ENCODE measurements around the gene PLD4.
A peak's percentile ranks its signal among the peaks of the same experiment; 100 is the strongest.
"Not testable (repeated sequence)": the region's sequence is repeated elsewhere in the genome, so short reads cannot be mapped to it uniquely, and the experiment has no call there.

Gene PLD4

GRCh38 chr14:104917993-104918392 is 6.7 kb upstream of the PLD4 start:
- Mint-ChIP-seq H3K36me3 (ENCODE audit: low read depth) (peaks cover 7% of the 10 kb centered on the region), H3K27ac (no peak overlapping the region), H3K4me1 (peaks cover 15% of the 10 kb centered on the region), H3K4me3 (no peak overlapping the region), H3K27me3 (ENCODE audit: low read depth, poor library complexity) (peaks cover 31% of the 10 kb centered on the region), H3K9me3 (peaks cover 35% of the 10 kb centered on the region)
- TF ChIP-seq CTCF (IDR thresholded peaks at IDR 0.05) = no peak
- DNase-seq = no peak

- H3K36me3 Mint-ChIP-seq (ENCODE audit: low read depth); DNase-seq; H3K4me3 Mint-ChIP-seq: not testable (repeated sequence)
- Mint-ChIP-seq H3K27ac (peak overlapping the region; percentile 15), H3K9me3 (peaks cover 34% of the 10 kb centered on the region), H3K4me1 (peaks cover 15% of the 10 kb centered on the region), H3K27me3 (ENCODE audit: low read depth, poor library complexity) (peaks cover 22% of the 10 kb centered on the region)
These were observed 5.3 kb upstream of the PLD4 start for GRCh38 chr14:104919152-104919992.

- Mint-ChIP-seq H3K4me3 (no peak overlapping the region), H3K36me3 (ENCODE audit: low read depth) (peaks cover 7% of the 10 kb centered on the region), H3K4me1 (peaks cover 15% of the 10 kb centered on the region), H3K27me3 (ENCODE audit: low read depth, poor library complexity) (peaks cover 17% of the 10 kb centered on the region), H3K9me3 (peaks cover 34% of the 10 kb centered on the region), H3K27ac (no peak overlapping the region)
- no peak for DNase-seq
- no peak for TF ChIP-seq CTCF (IDR thresholded peaks at IDR 0.05)
These were observed 4.7 kb upstream of the PLD4 start for GRCh38 chr14:104919993-104920315.

- peaks cover 8% of the 10 kb centered on the region for H3K27me3 Mint-ChIP-seq (ENCODE audit: low read depth, poor library complexity)
- H3K36me3 Mint-ChIP-seq (ENCODE audit: low read depth) = peaks cover 7% of the 10 kb centered on the region
- TF ChIP-seq CTCF (IDR thresholded peaks at IDR 0.05) = no peak
- H3K4me1 Mint-ChIP-seq = peaks cover 16% of the 10 kb centered on the region
- DNase-seq = no peak
- no peak overlapping the region for H3K4me3 Mint-ChIP-seq
- H3K9me3 Mint-ChIP-seq = peaks cover 30% of the 10 kb centered on the region
- H3K27ac Mint-ChIP-seq = no peak overlapping the region
These were observed 849 bp upstream of the PLD4 start for GRCh38 chr14:104923640-104924420.

GRCh38 chr14:104925214-104925854 is 655 bp downstream of the PLD4 start:
- Mint-ChIP-seq H3K27me3 (ENCODE audit: low read depth, poor library complexity) (peaks cover 21% of the 10 kb centered on the region), H3K9me3 (peaks cover 19% of the 10 kb centered on the region), H3K27ac (no peak overlapping the region), H3K36me3 (ENCODE audit: low read depth) (no peaks in the 10 kb centered on the region), H3K4me1 (peaks cover 4% of the 10 kb centered on the region), H3K4me3 (no peak overlapping the region)
- DNase-seq = no peak
- TF ChIP-seq CTCF (IDR thresholded peaks at IDR 0.05) = no peak

Measured in nephron progenitor cell (in vitro differentiated cells).